GM18907 (cell line): ENCODE data around the gene NOTCH4.
"Not testable (repeated sequence)": the region's sequence is repeated elsewhere in the genome, so short reads cannot be mapped to it uniquely, and the experiment has no call there.

Source experiments
- ATAC-seq: cut with Tn5 transposase; IDR thresholded peaks from one replicate; pipeline ENCODE4 v1.9.1; 2021; ENCODE audit warnings: mild to moderate bottlenecking, moderate library complexity; ENCODE audit not compliant: unreplicated experiment

NOTCH4 gene

GRCh38 chr6:32194825-32195651 is 28.8 kb downstream of the NOTCH4 start:
- peak; percentile 70 for ATAC-seq

- ATAC-seq, result no peak
Observed at GRCh38 chr6:32194388-32194787, 29.5 kb downstream of the NOTCH4 start.

- not testable (repeated sequence) for ATAC-seq
Observed at GRCh38 chr6:32193096-32193495, 30.8 kb downstream of the NOTCH4 start.

- ATAC-seq, result no peak
Observed at GRCh38 chr6:32192608-32193039, 31.2 kb downstream of the NOTCH4 start, which contains the start of gene GPSM3. Gene GPSM3, minus strand, starts transcription at chr6:32192643. Its CDS starts 130 bp downstream, at chr6:32192513.

GRCh38 chr6:32191696-32192607 is 31.9 kb downstream of the NOTCH4 start:
- ATAC-seq, result no peak

- ATAC-seq, result no peak
Observed at GRCh38 chr6:32190911-32191677, 32.8 kb downstream of the NOTCH4 start.

- peak; percentile 55 for ATAC-seq
Observed at GRCh38 chr6:32190054-32190851, 33.6 kb downstream of the NOTCH4 start, which contains the start of gene PBX2. Gene PBX2, minus strand, starts transcription at chr6:32190202. Its CDS starts 287 bp downstream, at chr6:32189915.

- ATAC-seq, result no peak
Observed at GRCh38 chr6:32189742-32190053, 34.2 kb downstream of the NOTCH4 start.

GRCh38 chr6:32189069-32189741 is 34.7 kb downstream of the NOTCH4 start:
- no peak for ATAC-seq

GRCh38 chr6:32188381-32189068 is 35.3 kb downstream of the NOTCH4 start:
- no peak for ATAC-seq

GRCh38 chr6:32187725-32188380 is 36.0 kb downstream of the NOTCH4 start:
- ATAC-seq, result not testable (repeated sequence)

GRCh38 chr6:32187009-32187709 is 36.7 kb downstream of the NOTCH4 start:
- no peak for ATAC-seq

- not testable (repeated sequence) for ATAC-seq
Observed at GRCh38 chr6:32186151-32186840, 37.6 kb downstream of the NOTCH4 start.

GRCh38 chr6:32185681-32186131 is 38.2 kb downstream of the NOTCH4 start:
- ATAC-seq, result not testable (repeated sequence)

- no peak for ATAC-seq
Observed at GRCh38 chr6:32184084-32184640, 39.7 kb downstream of the NOTCH4 start, which contains the start of gene AGER. Gene AGER, minus strand, starts transcription at chr6:32184253. Its CDS starts 31 bp downstream, at chr6:32184222.

GRCh38 chr6:32183483-32184083 is 40.3 kb downstream of the NOTCH4 start:
- no peak for ATAC-seq
